ENCODE data around the gene RNF166. TPM values are rescaled to one million over a fixed set of nuclear protein-coding genes. Genes with fewer than 3 reads are reported as not detected.

RNF166 gene
- total RNA-seq, 2 experiments from 2014 or later, result 334 to 355 TPM

DNA sequence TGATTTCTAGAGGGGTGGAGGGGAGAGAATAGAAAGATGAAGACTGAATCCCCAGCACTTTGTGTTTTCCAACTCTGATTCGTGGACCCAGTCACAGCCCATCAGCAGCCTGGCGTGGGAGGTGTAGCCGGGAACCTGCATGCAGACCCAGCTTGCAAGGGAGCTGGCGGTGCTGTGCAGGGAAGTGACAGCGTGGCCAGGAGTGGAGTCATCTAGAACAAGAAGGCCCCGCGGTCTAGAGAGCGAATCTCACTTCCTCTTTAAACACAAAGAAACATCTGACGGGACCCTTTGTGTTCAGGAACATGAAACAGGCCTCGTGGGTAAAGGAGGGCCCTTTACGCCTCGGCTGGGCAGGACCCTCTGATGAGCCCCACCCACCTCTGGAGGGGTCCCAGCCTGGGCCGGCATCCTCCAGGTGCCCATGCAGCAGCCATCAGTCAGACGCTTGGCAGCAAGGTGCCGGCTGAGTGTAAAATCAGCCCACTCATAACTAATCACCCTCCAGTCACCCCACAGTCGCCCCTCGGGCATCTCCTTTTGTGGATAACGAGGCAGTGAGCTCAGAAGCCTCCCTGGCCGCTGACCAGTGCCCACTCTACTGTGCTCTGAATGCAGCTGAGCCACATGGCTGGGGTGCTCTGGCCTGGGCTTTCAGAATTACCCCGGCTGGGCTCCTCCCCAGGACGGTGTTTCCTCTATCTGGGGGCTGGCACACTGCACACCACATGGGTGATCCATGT, 24.3 kb downstream of the RNF166 start:
- H3K4me3 ChIP-seq (ENCODE audit: low read length), result peak overlapping the region; percentile 29
- peak overlapping the region; percentile 81 for H3K4me3 Mint-ChIP-seq
- H3K9me3 ChIP-seq (ENCODE audit: control insufficient read depth in 1 of 2, insufficient read depth in 1 of 2, low read length in 2 of 2), result no peaks in the 10 kb centered on the region
- H3K27ac Mint-ChIP-seq, result peak overlapping the region; percentile 95
- peaks cover 33% of the 10 kb centered on the region for H3K36me3 Mint-ChIP-seq (ENCODE audit: low read depth)
- peaks cover 67% of the 10 kb centered on the region for H3K4me1 ChIP-seq (ENCODE audit: insufficient read depth, low read length)
- intact Hi-C loops (cut with DNase I, micrococcal nuclease), result loop anchor here (1.0 to 5.0 kb wide), 3 partner anchors 23 to 100 kb away; partner anchors contain the start of gene IL17C (in 1 of the 2)
- peaks cover 40% of the 10 kb centered on the region for H3K4me1 Mint-ChIP-seq (ENCODE audit: low read depth)
- no peaks in the 10 kb centered on the region for H3K9me3 Mint-ChIP-seq
- TF ChIP-seq, protein P1, sequence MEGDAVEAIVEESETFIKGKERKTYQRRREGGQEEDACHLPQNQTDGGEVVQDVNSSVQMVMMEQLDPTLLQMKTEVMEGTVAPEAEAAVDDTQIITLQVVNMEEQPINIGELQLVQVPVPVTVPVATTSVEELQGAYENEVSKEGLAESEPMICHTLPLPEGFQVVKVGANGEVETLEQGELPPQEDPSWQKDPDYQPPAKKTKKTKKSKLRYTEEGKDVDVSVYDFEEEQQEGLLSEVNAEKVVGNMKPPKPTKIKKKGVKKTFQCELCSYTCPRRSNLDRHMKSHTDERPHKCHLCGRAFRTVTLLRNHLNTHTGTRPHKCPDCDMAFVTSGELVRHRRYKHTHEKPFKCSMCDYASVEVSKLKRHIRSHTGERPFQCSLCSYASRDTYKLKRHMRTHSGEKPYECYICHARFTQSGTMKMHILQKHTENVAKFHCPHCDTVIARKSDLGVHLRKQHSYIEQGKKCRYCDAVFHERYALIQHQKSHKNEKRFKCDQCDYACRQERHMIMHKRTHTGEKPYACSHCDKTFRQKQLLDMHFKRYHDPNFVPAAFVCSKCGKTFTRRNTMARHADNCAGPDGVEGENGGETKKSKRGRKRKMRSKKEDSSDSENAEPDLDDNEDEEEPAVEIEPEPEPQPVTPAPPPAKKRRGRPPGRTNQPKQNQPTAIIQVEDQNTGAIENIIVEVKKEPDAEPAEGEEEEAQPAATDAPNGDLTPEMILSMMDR (IDR thresholded peaks at IDR 0.05), result no peak
- ChIA-PET CTCF (interaction anchor here (1.3 to 2.0 kb wide), 3 partner anchors 21 to 70 kb away, joined by 3 to 9 read pairs (median 3); no protein-coding TSS in a partner anchor), POLR2A (interaction anchor here (1.0 to 3.4 kb wide), 5 partner anchors 9 to 23 kb away, joined by 3 to 38 read pairs (median 5); partner anchors contain the start of gene MVD)
- H3K27ac ChIP-seq (ENCODE audit: low read depth in 1 of 2, low read length in 2 of 2), result peak overlapping the region; percentile 57 to 73
- no peaks in the 10 kb centered on the region for H3K27me3 Mint-ChIP-seq
- DNase-seq (peak in 13 of 14 experiments; percentile 41 to 78 (median 57)), ATAC-seq (ENCODE audit: poor library complexity) (peak; percentile 52)
- no peaks in the 10 kb centered on the region for H3K27me3 ChIP-seq (ENCODE audit: control insufficient read depth in 1 of 2, insufficient read depth in 2 of 2, low read length in 2 of 2)
- H3K36me3 ChIP-seq (ENCODE audit: insufficient read depth, low read length), result peaks cover 50% of the 10 kb centered on the region

- intact Hi-C loops (cut with DNase I, micrococcal nuclease), result loop anchor here (1.0 to 5.0 kb wide), 3 partner anchors 24 to 101 kb away; partner anchors contain the start of gene IL17C (in 1 of the 2)
- Mint-ChIP-seq H3K4me1 (ENCODE audit: low read depth) (peaks cover 40% of the 10 kb centered on the region), H3K27me3 (no peaks in the 10 kb centered on the region), H3K36me3 (ENCODE audit: low read depth) (peaks cover 33% of the 10 kb centered on the region), H3K27ac (peak overlapping the region; percentile 95), H3K4me3 (peak overlapping the region; percentile 81), H3K9me3 (no peaks in the 10 kb centered on the region)
- TF ChIP-seq, protein P1 (IDR thresholded peaks at IDR 0.05), result peak; percentile 47
- ChIA-PET CTCF (interaction anchor here (1.3 to 2.0 kb wide), 4 partner anchors 18 to 69 kb away, joined by 3 to 9 read pairs (median 4); partner anchors contain the start of gene MVD), POLR2A (interaction anchor here (1.0 to 3.4 kb wide), 5 partner anchors 8 to 24 kb away, joined by 3 to 38 read pairs (median 5); partner anchors contain the start of gene MVD)
- peak in 11 of 14 experiments; percentile 32 to 79 (median 49) for DNase-seq
- peak; percentile 21 for ATAC-seq (ENCODE audit: poor library complexity)
- peak overlapping the region; percentile 29 for H3K4me3 ChIP-seq (ENCODE audit: low read length)
- no peaks in the 10 kb centered on the region for H3K27me3 ChIP-seq (ENCODE audit: control insufficient read depth in 1 of 2, insufficient read depth in 2 of 2, low read length in 2 of 2)
- H3K27ac ChIP-seq (ENCODE audit: low read depth in 1 of 2, low read length in 2 of 2), result peak overlapping the region; percentile 57 to 73
- peaks cover 55% of the 10 kb centered on the region for H3K36me3 ChIP-seq (ENCODE audit: insufficient read depth, low read length)
- no peaks in the 10 kb centered on the region for H3K9me3 ChIP-seq (ENCODE audit: control insufficient read depth in 1 of 2, insufficient read depth in 1 of 2, low read length in 2 of 2)
- H3K4me1 ChIP-seq (ENCODE audit: insufficient read depth, low read length), result peaks cover 62% of the 10 kb centered on the region
These were observed 25.0 kb downstream of the RNF166 start for GRCh38 chr16:88681084-88681680.

DNA sequence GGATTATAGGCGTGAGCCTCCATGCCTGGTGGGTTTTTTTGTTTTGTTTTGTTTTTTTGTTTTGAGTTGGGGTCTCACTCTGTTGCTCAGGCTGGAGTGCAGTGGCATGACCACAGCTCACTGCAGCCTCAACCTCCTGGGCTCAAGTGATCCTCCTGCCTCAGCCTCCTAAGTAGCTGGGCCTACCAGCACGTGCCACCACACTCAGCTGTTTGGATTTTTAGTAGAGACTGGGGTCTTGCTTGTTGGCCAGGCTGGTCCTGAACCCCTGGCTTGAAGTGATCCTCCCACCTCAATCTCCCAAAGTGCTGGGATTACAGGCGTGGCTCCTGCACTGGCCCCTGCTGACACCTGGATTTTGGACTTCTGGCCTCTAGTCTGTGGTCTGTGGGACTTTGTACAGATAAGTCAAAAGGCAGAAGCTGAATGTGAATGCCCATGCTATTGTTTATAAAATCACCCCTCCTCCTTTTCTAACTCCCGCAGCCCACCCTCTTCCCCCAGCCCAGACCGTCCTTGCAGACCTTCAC, 25.6 kb downstream of the RNF166 start:
- peaks cover 60% of the 10 kb centered on the region for H3K4me1 ChIP-seq (ENCODE audit: insufficient read depth, low read length)
- Mint-ChIP-seq H3K9me3 (no peaks in the 10 kb centered on the region), H3K4me1 (ENCODE audit: low read depth) (peaks cover 40% of the 10 kb centered on the region), H3K27ac (peak overlapping the region; percentile 95), H3K36me3 (ENCODE audit: low read depth) (peaks cover 33% of the 10 kb centered on the region), H3K4me3 (peak overlapping the region; percentile 31), H3K27me3 (no peaks in the 10 kb centered on the region)
- CTCF ChIA-PET, result interaction anchor here (1.3 to 2.0 kb wide), 3 partner anchors 18 to 57 kb away, joined by 3 to 9 read pairs (median 4); partner anchors contain the start of gene MVD
- DNase-seq (no peak), ATAC-seq (ENCODE audit: poor library complexity) (no peak)
- H3K4me3 ChIP-seq (ENCODE audit: low read length), result no peak overlapping the region
- no peaks in the 10 kb centered on the region for H3K9me3 ChIP-seq (ENCODE audit: control insufficient read depth in 1 of 2, insufficient read depth in 1 of 2, low read length in 2 of 2)
- TF ChIP-seq, protein P1 (IDR thresholded peaks at IDR 0.05), result no peak
- H3K36me3 ChIP-seq (ENCODE audit: insufficient read depth, low read length), result peaks cover 59% of the 10 kb centered on the region
- no peaks in the 10 kb centered on the region for H3K27me3 ChIP-seq (ENCODE audit: control insufficient read depth in 1 of 2, insufficient read depth in 2 of 2, low read length in 2 of 2)
- intact Hi-C loops (cut with DNase I, micrococcal nuclease), result loop anchor here (1.0 to 5.0 kb wide), 3 partner anchors 25 to 102 kb away; partner anchors contain the start of gene IL17C (in 1 of the 2)
- POLR2A ChIA-PET, result interaction anchor here (1.2 to 3.4 kb wide), 3 partner anchors 19 to 24 kb away, joined by 4 to 38 read pairs (median 5); partner anchors contain the start of gene MVD
- no peak overlapping the region for H3K27ac ChIP-seq (ENCODE audit: low read depth in 1 of 2, low read length in 2 of 2)

Measured in CD4-positive, alpha-beta T cell (primary cell).